Spleen (tissue), 11 donors: ENCODE results near the gene RALB. TPM values are rescaled to one million over a fixed set of nuclear protein-coding genes. Genes with fewer than 3 reads are reported as not detected.

Experiments used
- DNase-seq: peaks from one replicate; pipeline ENCODE4 v3.0.0-alpha.2; 2020
- H3K27ac ChIP-seq, 8 donors: fragments of 200-600 bp; sonication (generic) in 7 of 8; 1 replicate in 4 of 8; 2 replicates in 4 of 8; pipeline versions ENCODE4 v1.5.0 to v1.8.0; 2016 to 2021; ENCODE audit warnings: inconsistent platforms in 4 of 8, mild to moderate bottlenecking in 4 of 8, moderate library complexity in 1 of 8
- H3K27me3 ChIP-seq, 7 donors: fragments of 200-600 bp; sonication (generic) in 6 of 7; replicated peaks in 1 of 7; 1 replicate in 4 of 7; 2 replicates in 3 of 7; pipeline versions ENCODE4 v1.5.0 to v1.8.0; 2016 to 2021; ENCODE audit warnings: inconsistent platforms in 3 of 7, mild to moderate bottlenecking in 1 of 7
- H3K36me3 ChIP-seq, 6 donors: fragments of 200-600 bp; sonication (generic) in 5 of 6; 1 replicate in 4 of 6; 2 replicates in 2 of 6; pipeline versions ENCODE4 v1.5.0 to v1.8.0; 2016 to 2021; ENCODE audit warnings: inconsistent platforms in 2 of 6
- H3K4me1 ChIP-seq, 6 donors: fragments of 200-600 bp; sonication (generic) in 5 of 6; 1 replicate in 3 of 6; 2 replicates in 3 of 6; pipeline versions ENCODE4 v1.5.0 to v1.8.0; 2016 to 2021; ENCODE audit warnings: inconsistent platforms in 3 of 6
- H3K4me3 ChIP-seq, 8 donors: fragments of 200-600 bp; sonication (generic) in 7 of 8; 1 replicate in 4 of 8; 2 replicates in 4 of 8; pipeline versions ENCODE4 v1.5.0 to v1.8.0; 2016 to 2021; ENCODE audit warnings: inconsistent platforms in 4 of 8, mild to moderate bottlenecking in 4 of 8, moderate library complexity in 2 of 8
- H3K9me3 ChIP-seq, 8 donors: fragments of 200-600 bp; sonication (generic) in 7 of 8; 1 replicate in 4 of 8; 2 replicates in 4 of 8; pipeline versions ENCODE4 v1.5.0 to v1.8.0; 2016 to 2021; ENCODE audit warnings: inconsistent platforms in 4 of 8
- CTCF ChIP-seq, 11 experiments: fragments of 200-600 bp in 7 of 11; fragments of 450-650 bp in 4 of 11; sonication (generic) in 4 of 11; IDR thresholded peaks in 8 of 11; conservative IDR thresholded peaks in 3 of 11; 1 replicate in 7 of 11; 2 replicates in 4 of 11; pipeline versions ENCODE4 v1.4.0 to v1.8.0; 2016 to 2021; ENCODE audit warnings: antibody characterized with exemption in 11 of 11, inconsistent platforms in 4 of 11, mild to moderate bottlenecking in 1 of 11
- POLR2A ChIP-seq, 3 donors: fragments of 450-650 bp; IDR thresholded peaks; one replicate each; pipeline ENCODE4 v1.5.1; 2017; ENCODE audit warnings: antibody characterized with exemption in 3 of 3, mild to moderate bottlenecking in 1 of 3
- POLR2AphosphoS5 ChIP-seq, 3 donors: sonication (generic); formaldehyde crosslinking; IDR thresholded peaks; one replicate each; pipeline ENCODE4 v1.5.1; 2017; ENCODE audit warnings: antibody characterized with exemption in 3 of 3
- WGBS, 5 donors: extraction: QIAGEN DNeasy Blood & Tissue Kit in 3 of 5; methylation state at CpG; one replicate each; pipeline versions ENCODE4 v1.1.5 to v1.1.7; 2013 to 2018; 5-methylcytosine and 5-hydroxymethylcytosine counted together
- intact Hi-C: fragments of 100-400 bp; cut with DNase I; formaldehyde crosslinking; loops from one replicate; pipeline ENCODE4 v1.15.0; 2023; ENCODE audit warnings: low total_unique reads
- polyA plus RNA-seq, 3 donors: library from polyadenylated mRNA; stranded (reverse); fragments of 200-250 nt; gene quantifications; one replicate each; pipeline ENCODE4 v1.2.1, GENCODE V29; 2013
- total RNA-seq, 7 donors: library from RNA; depleted of rRNA in 3 of 7; stranded (reverse); fragments of >200 nt in 3 of 7; fragmentation: NEBNext Ultra II Directional in 4 of 7; extraction: Animal tissue kit (Norgen Biotek cat#: 25700) in 4 of 7; gene quantifications; one replicate each; pipeline versions ENCODE4 v1.1.0 to v1.2.1, GENCODE V29; 2016 to 2021
- donor health status: healthy with polysubstance abuse.
- donor health status: DM: no; HTN: no; CAD: no; lungs with moderate emphysema.
- donor health status: DM: no; HTN: no; CAD: no.
- donor health status: Bipolar disorder and iron deficiency.
- donor health status: healthy.
- donor health status: DM: no; HTN: no; CAD: no.
- donor health status: DM: yes; HTN: yes; CAD: no.

Gene RALB
- total and polyA plus RNA-seq, 10 donors: 26.6 to 126 (median 79.5) TPM

DNA sequence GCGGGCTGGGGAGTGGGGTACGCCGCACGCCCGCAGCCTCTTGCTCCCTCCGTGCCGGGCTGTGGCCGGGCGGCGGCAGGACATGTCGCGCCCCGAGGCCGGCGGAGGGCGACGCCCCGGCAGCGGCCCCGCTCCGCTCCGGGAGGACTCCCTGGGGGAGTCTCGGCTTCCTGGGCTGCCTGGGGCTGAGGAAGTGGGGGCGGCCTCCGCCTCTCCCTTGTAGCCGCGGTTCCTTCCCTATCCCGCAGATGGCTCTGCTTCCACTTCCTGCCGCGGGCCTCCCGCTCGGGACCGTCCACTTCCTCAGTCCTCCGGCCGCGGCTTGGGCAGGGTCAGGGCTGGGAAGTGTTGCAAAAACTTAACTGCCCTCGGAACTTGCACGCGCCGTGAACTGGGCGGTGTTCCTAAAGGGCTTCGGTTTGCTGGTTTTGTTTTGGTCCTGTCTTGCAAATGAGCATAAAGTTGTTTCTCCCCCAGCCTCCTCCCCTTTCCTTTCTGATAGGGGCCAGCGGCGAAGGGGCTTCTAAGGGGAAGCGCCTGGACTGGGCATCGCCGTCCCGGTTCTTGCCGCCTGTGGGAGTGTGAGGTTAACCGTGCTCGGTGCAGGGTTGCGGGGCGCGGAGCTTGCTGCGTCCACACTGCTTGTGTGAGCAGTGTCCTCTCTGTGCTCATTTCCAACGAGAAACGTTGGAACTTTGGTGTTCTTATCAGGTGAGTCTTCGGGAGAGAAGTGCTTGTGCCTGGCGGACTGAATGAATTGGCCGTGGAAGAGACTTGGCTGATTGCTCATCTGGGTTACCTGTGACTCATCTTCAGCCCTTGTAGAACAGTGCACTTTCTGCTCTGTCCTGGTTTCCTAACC, 600 bp downstream of the RALB start:
- no peaks in the 10 kb centered on the region for H3K36me3 ChIP-seq
- peak overlapping the region; percentile 67 to 95 (median 90) for H3K4me3 ChIP-seq
- 0 to 1% (median 1%) methylated on average over 29 to 60 of the region's 60 CpGs for WGBS, 5 donors
- H3K9me3 ChIP-seq: no peaks in the 10 kb centered on the region
- H3K27ac ChIP-seq: peak overlapping the region; percentile 57 to 100 (median 97)
- DNase-seq: peak; percentile 97
- no peaks in the 10 kb centered on the region for H3K27me3 ChIP-seq
- peaks cover 23 to 70% (median 53%) of the 10 kb centered on the region in 6 donors for H3K4me1 ChIP-seq
- intact Hi-C loops: no loop called here
- TF ChIP-seq POLR2AphosphoS5 (IDR thresholded peaks at IDR 0.05) (peak; percentile 84 to 94 (median 84)), POLR2A (IDR thresholded peaks at IDR 0.05) (no peak), CTCF (IDR thresholded peaks at IDR 0.05 in 8 of 11, conservative IDR thresholded peaks at IDR 0.05 in 3 of 11) (peak in 9 of 11 experiments; percentile 13 to 65 (median 46))

DNA sequence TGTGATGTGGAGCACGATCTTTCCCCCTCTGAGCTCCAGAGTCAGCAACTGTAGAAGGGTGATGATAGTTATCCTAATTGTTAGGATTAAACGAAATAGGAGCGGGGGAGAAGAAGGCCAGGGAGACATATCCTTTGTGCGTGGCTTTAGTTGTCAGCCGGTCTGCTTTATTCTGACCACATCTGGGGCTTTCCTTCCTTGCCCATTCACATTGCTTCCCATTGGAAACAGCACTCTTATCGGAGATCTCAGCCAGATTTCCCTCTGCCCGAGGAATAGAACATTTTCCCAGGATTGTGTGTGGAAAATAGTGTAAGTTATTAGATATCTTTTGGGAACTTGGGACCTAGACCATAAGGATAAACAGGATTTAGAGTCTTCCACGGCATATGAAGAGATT, 1.5 kb downstream of the RALB start:
- peaks cover 23 to 70% (median 55%) of the 10 kb centered on the region in 6 donors for H3K4me1 ChIP-seq
- H3K36me3 ChIP-seq: peaks cover 0 to 3% (median 0%) of the 10 kb centered on the region in 6 donors
- no peaks in the 10 kb centered on the region for H3K9me3 ChIP-seq
- peak overlapping the region; percentile 67 to 95 (median 90) for H3K4me3 ChIP-seq
- TF ChIP-seq POLR2A (IDR thresholded peaks at IDR 0.05) (no peak), POLR2AphosphoS5 (IDR thresholded peaks at IDR 0.05) (no peak), CTCF (IDR thresholded peaks at IDR 0.05 in 8 of 11, conservative IDR thresholded peaks at IDR 0.05 in 3 of 11) (no peak)
- intact Hi-C loops: no loop called here
- 44 to 58% (median 51%) methylated on average over 8 of the region's 8 CpGs for WGBS, 5 donors
- H3K27me3 ChIP-seq: no peaks in the 10 kb centered on the region
- H3K27ac ChIP-seq: peak overlapping the region in 7 of 8 donors; percentile 94 to 100 (median 97)
- no peak for DNase-seq

GRCh38 chr2:120255071-120255470, 2.4 kb downstream of the RALB start:
- H3K9me3 ChIP-seq: peaks cover 0 to 5% (median 1%) of the 10 kb centered on the region in 8 donors
- peak overlapping the region in 3 of 8 donors; percentile 90 to 95 (median 90) for H3K4me3 ChIP-seq
- H3K36me3 ChIP-seq: peaks cover 0 to 6% (median 0%) of the 10 kb centered on the region in 6 donors
- no peak for TF ChIP-seq CTCF (IDR thresholded peaks at IDR 0.05 in 8 of 11, conservative IDR thresholded peaks at IDR 0.05 in 3 of 11)
- no peak for TF ChIP-seq POLR2A (IDR thresholded peaks at IDR 0.05)
- no peak for TF ChIP-seq POLR2AphosphoS5 (IDR thresholded peaks at IDR 0.05)
- no peaks in the 10 kb centered on the region for H3K27me3 ChIP-seq
- intact Hi-C loops: no loop called here
- H3K27ac ChIP-seq: peak overlapping the region in 3 of 8 donors; percentile 64 to 100 (median 99)
- WGBS, 5 donors: 54 to 76% (median 69%) methylated on average over 6 of the region's 6 CpGs
- peaks cover 24 to 72% (median 57%) of the 10 kb centered on the region in 6 donors for H3K4me1 ChIP-seq
- no peak for DNase-seq
